Astrocyte of the spinal cord (primary cell): ENCODE results near the gene SEC31B.

Experiments
- DNase-seq: peaks from one replicate; pipeline ENCODE4 v3.0.0; 2011; ENCODE audit warnings: low read depth, low spot score
- H3K4me3 ChIP-seq: 2 replicates; pipeline ENCODE4 v1.5.1; 2011; ENCODE audit warnings: low read depth, mild to moderate bottlenecking, low read length, moderate library complexity
- CTCF ChIP-seq: IDR thresholded peaks from 2 replicates; pipeline ENCODE4 v1.5.1; 2012; ENCODE audit warnings: low read depth, mild to moderate bottlenecking, low read length, inconsistent platforms
- in situ Hi-C: cut with HindIII; loops from 2 replicates; pipeline ENCODE4 v1.10.0; 2017; ENCODE audit warnings: low sequenced_read_pairs

Gene SEC31B

GRCh38 chr10:100562008-100562672, 42.5 kb upstream of the SEC31B start:
- peak; percentile 75 for TF ChIP-seq CTCF
- in situ Hi-C loops, result no loop called here
- H3K4me3 ChIP-seq, result no peak overlapping the region
- peak; percentile 53 for DNase-seq

- no peak overlapping the region for H3K4me3 ChIP-seq
- TF ChIP-seq CTCF, result no peak
- in situ Hi-C loops, result no loop called here
These were observed 41.3 kb upstream of the SEC31B start for GRCh38 chr10:100561005-100561404.

GRCh38 chr10:100560248-100560647, 40.6 kb upstream of the SEC31B start:
- no peak for DNase-seq
- no peak for TF ChIP-seq CTCF
- H3K4me3 ChIP-seq, result no peak overlapping the region
- in situ Hi-C loops, result no loop called here

More at GRCh38 chr10:100561005-100561404, 41.3 kb upstream of the SEC31B start:
- no peak for DNase-seq

GRCh38 chr10:100554902-100555301, 35.2 kb upstream of the SEC31B start:
- in situ Hi-C loops, result no loop called here
- DNase-seq, result no peak
- H3K4me3 ChIP-seq, result no peak overlapping the region
- no peak for TF ChIP-seq CTCF

- DNase-seq, result no peak
- no peak for TF ChIP-seq CTCF
- in situ Hi-C loops, result no loop called here
These were observed 34.3 kb upstream of the SEC31B start for GRCh38 chr10:100553929-100554328.

GRCh38 chr10:100551738-100552137, 32.1 kb upstream of the SEC31B start:
- in situ Hi-C loops, result no loop called here
- DNase-seq, result no peak
- H3K4me3 ChIP-seq, result no peak overlapping the region
- TF ChIP-seq CTCF, result no peak

More at GRCh38 chr10:100553929-100554328, 34.3 kb upstream of the SEC31B start:
- H3K4me3 ChIP-seq, result no peak overlapping the region
